A673 (cell line): ENCODE measurements around the gene RYR1. TPM values are rescaled to one million over a fixed set of nuclear protein-coding genes. Genes with fewer than 3 reads are reported as not detected.

ENCODE experiments used
- BruUV-seq: library from RNA; stranded (reverse); fragments of 400-500 nt; replicated peaks from 2 replicates; lab custom pipeline; 2021; lab: Mats Ljungman, UMichigan
- CTCF ChIA-PET: fragments of 300-600 bp; sonication (Branson Sonifier 250); formaldehyde crosslinking; loops from one replicate; lab custom pipeline; 2022; ENCODE audit warnings: antibody characterized with exemption; lab: Charles Lee
- POLR2A ChIA-PET: fragments of 300-600 bp; sonication (Branson Sonifier 250); formaldehyde crosslinking; loops from one replicate; lab custom pipeline; 2022; ENCODE audit warnings: antibody characterized with exemption; ENCODE audit not compliant: low non-redundant PET; lab: Charles Lee
- DNase-seq: peaks from one replicate; pipeline ENCODE4 v3.0.0-alpha.2; 2015; ENCODE audit warnings: low spot score
- H3K27ac ChIP-seq: fragments of 200-600 bp; sonication (generic); 2 replicates; pipeline ENCODE4 v1.5.1; 2016; ENCODE audit warnings: mixed run types, low read depth, mild to moderate bottlenecking, mixed read lengths, antibody characterized with exemption, low read length; ENCODE audit not compliant: poor library complexity, severe bottlenecking
- H3K27me3 ChIP-seq: fragments of 200-600 bp; sonication (generic); replicated peaks from 2 replicates; pipeline ENCODE4 v1.6.1; 2017; ENCODE audit warnings: mixed run types, low read depth, mild to moderate bottlenecking, mixed read lengths, antibody characterized with exemption, low read length; ENCODE audit not compliant: insufficient read depth, poor library complexity
- H3K36me3 ChIP-seq: fragments of 200-600 bp; sonication (generic); 2 replicates; pipeline ENCODE4 v1.6.1; 2016; ENCODE audit warnings: mixed run types, mild to moderate bottlenecking, mixed read lengths, antibody characterized with exemption, low read length; ENCODE audit not compliant: insufficient read depth, poor library complexity, severe bottlenecking
- H3K4me1 ChIP-seq: fragments of 200-600 bp; sonication (generic); 2 replicates; pipeline ENCODE4 v1.6.1; 2017; ENCODE audit warnings: mixed run types, mild to moderate bottlenecking, mixed read lengths, antibody characterized with exemption, low read length; ENCODE audit not compliant: insufficient read depth, poor library complexity, severe bottlenecking
- H3K4me3 ChIP-seq: fragments of 200-600 bp; sonication (generic); 2 replicates; pipeline ENCODE4 v1.5.1; 2016; ENCODE audit warnings: low read depth, mixed run types, mild to moderate bottlenecking, mixed read lengths, low read length; ENCODE audit not compliant: poor library complexity, severe bottlenecking
- H3K9me3 ChIP-seq: fragments of 200-600 bp; sonication (generic); 2 replicates; pipeline ENCODE4 v1.6.1; 2016; ENCODE audit warnings: mixed run types, low read depth, mild to moderate bottlenecking, mixed read lengths, antibody characterized with exemption, low read length; ENCODE audit not compliant: poor library complexity, severe bottlenecking
- CTCF ChIP-seq: fragments of 300-800, 200-600 bp; sonication (generic); conservative IDR thresholded peaks from 2 replicates; pipeline ENCODE4 v1.5.1; 2017; ENCODE audit warnings: low read depth, mild to moderate bottlenecking, antibody characterized with exemption, low read length, moderate library complexity, mixed read lengths
- EZH2 ChIP-seq: fragments of 200-600 bp; sonication (generic); IDR thresholded peaks from 2 replicates; pipeline ENCODE4 v1.6.1; 2017; ENCODE audit warnings: borderline replicate concordance, low read depth, mild to moderate bottlenecking, mixed read lengths, antibody characterized with exemption, low read length; ENCODE audit not compliant: poor library complexity, severe bottlenecking
- intact Hi-C: fragments of 100-400 bp; cut with micrococcal nuclease; formaldehyde crosslinking; loops from one replicate; pipeline ENCODE4 v1.10.0; 2022; ENCODE audit not compliant: unreplicated experiment
- total RNA-seq: library from RNA; stranded (reverse); gene quantifications from 2 replicates; pipeline ENCODE4 v1.2.3, GENCODE V29; 2021

The RYR1 gene
- total RNA-seq, 1 experiment from 2014 or later: 0.28 TPM

DNA sequence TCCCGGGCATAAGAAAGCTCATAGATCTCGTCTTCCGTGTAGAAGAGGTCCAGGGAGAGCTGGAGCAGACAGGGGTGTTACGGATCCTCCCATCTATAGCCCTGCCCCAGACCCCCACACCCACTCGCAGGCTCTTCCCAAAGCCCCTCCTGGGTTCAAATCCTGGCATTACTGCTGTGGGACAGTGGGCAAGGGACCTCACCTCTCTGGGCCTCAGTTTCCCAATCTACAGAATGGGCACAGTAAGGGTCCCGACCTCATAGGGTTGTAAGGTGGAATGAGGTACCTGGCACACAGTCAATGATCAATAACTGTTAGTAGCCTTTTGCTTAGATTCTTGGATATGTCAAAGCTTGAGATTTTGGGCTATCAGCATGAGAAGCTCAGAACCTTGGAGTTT lies 20.1 kb upstream of the RYR1 start:
- H3K4me1 ChIP-seq: no peaks in the 10 kb centered on the region
- DNase-seq: no peak
- no peaks in the 10 kb centered on the region for H3K27me3 ChIP-seq
- CTCF ChIA-PET: no interaction called here
- H3K4me3 ChIP-seq: no peak overlapping the region
- H3K27ac ChIP-seq: no peak overlapping the region
- POLR2A ChIA-PET: no interaction called here
- TF ChIP-seq EZH2 (no peak), CTCF (no peak)
- intact Hi-C loops: no loop called here
- H3K9me3 ChIP-seq: no peaks in the 10 kb centered on the region
- BruUV-seq: no TSS peak
- H3K36me3 ChIP-seq: no peaks in the 10 kb centered on the region

DNA sequence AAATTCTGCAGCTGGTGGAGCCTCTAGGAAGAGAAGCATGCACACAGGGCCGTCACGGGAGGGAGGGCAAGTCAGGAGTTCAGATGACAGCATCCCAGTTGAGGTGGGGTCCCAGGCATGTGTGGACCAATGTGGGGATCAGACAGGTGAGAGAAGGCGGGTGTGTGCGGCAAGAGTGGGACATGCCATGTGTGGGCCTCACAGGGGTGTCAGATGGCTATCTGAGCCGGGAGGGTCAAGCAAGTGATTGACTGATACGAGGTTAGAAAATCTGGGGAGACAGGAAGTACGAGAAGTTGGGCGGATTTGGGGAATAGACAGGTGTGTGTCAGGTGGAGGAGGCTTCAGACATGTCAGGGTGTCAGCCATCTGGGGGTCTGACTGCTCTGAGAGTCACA lies 16.3 kb upstream of the RYR1 start:
- no peak overlapping the region for H3K27ac ChIP-seq
- no peaks in the 10 kb centered on the region for H3K27me3 ChIP-seq
- no TSS peak for BruUV-seq
- ChIA-PET CTCF (no interaction called here), POLR2A (no interaction called here)
- no peak for DNase-seq
- no peaks in the 10 kb centered on the region for H3K4me1 ChIP-seq
- H3K4me3 ChIP-seq: no peak overlapping the region
- H3K9me3 ChIP-seq: no peaks in the 10 kb centered on the region
- H3K36me3 ChIP-seq: no peaks in the 10 kb centered on the region
- TF ChIP-seq CTCF (no peak), EZH2 (no peak)
- intact Hi-C loops: no loop called here

DNA sequence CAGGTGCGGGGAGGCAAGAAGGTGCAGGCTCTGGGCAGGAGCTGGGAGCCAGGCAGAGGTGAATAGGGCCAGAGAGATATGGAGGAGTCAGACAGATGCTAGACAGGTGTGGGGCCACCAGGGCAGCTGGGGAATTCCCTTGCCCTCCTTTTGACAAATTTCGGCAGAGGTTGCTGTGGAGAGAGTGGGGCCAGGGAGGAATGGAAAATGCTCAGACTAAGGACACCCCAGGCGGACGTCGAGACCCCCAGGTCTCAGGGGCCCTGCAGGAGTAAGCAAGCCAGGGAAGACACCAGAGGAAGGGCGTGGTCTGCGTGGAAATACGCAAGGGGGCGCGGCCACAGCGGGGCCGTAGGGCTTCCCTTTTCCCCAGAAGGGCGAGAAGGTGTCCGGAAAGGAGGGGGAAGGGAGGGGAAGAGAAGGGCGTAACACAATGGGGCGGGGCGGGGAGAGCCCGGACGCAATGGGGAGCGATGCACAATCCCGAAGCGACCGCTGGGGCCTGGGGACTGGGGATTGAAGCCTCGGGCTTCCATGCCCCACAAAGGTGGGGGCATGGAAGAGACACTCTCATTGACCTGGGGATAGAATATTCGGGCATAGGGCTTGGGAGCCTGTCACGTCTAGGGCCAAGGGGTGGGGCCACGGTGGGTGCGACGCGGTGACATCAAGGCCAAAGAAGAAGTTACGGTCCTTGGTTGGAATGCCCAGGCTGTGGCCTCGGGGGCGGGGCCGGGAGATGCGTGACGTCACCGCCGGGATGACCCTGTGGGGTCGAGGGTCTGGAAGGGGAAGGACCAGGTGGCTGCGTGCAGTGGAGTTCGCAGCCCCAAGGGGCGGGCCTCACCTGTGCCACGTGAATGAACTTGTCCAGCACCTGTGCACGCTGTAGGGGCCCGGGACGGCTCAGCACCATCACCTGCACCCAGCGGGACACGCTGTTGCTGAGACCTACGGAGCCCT lies 15.7 kb upstream of the RYR1 start:
- peak; percentile 62 for DNase-seq
- Histone ChIP-seq H3K27me3 (no peaks in the 10 kb centered on the region), H3K4me3 (peak overlapping the region; percentile 39), H3K36me3 (no peaks in the 10 kb centered on the region), H3K27ac (no peak overlapping the region), H3K4me1 (no peaks in the 10 kb centered on the region), H3K9me3 (no peaks in the 10 kb centered on the region)
- ChIA-PET POLR2A (no interaction called here), CTCF (no interaction called here)
- intact Hi-C loops: no loop called here
- TF ChIP-seq CTCF (no peak), EZH2 (no peak)
- no TSS peak for BruUV-seq
